HG03039 (cell line): ENCODE measurements around the gene OLIG3.

Source experiments
- ATAC-seq: cut with Tn5 transposase; IDR thresholded peaks from one replicate; pipeline ENCODE4 v1.9.1; 2021; ENCODE audit warnings: mild to moderate bottlenecking, moderate library complexity; ENCODE audit not compliant: unreplicated experiment

Gene OLIG3

DNA sequence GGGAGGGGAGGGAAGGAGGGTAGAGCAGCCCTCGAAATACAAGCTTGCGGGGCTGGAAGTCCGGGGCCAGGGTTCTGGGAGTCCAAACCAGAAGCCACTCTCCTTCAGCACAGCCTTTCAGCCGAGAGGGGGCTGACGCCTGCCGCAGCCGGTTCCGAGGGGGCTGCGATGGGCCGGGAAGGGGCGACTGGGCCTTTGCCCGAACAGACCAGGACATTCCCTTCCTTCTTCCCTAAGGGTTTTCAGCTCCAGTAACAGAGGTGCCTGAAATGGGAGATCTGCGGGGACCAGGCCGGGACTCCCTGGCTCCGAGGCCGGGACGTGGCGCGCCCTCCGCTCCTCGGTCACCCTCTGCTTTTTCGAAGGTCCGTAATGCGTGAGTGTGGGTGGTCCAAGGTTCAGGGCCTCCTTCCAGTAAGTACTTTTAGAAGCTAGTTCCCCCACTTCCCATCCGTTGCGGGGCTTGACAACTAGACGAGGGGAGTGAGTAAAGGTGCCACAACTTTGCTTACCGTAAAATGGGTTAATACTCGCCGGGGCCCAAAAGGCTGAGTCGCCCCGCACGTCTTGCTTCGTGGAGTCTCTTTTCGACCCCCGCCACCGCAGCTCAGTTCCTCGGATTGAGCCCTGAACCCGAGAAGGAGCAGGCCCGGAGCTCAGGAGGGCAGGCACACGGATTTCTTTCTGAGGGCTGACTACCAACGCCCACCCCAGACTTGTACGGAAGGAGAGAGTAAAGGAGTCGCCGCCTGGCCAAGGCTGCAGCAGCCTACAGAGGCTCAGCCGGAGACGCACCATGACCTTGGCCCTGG is 2.9 kb upstream of the OLIG3 start:
- no peak for ATAC-seq

DNA sequence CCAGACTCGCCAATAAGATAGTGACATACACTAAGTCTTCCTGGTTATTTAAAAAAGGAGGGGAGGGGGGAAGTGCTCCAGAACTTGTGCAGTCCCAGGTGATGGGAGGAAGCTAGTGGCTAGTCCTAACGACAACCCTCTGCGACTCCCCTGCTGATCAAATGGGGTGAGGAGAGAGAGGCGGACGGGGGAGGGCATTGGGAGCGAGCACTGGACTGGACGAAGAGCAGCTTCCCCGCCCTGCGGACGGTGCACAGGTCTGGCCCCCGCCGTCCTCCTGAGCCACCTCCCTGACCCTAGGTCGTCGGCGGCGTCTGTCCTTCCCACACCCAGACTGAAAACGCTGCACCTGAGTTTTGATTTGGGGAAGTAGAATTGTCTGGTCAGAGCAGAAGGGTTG is 2.2 kb upstream of the OLIG3 start:
- no peak for ATAC-seq

DNA sequence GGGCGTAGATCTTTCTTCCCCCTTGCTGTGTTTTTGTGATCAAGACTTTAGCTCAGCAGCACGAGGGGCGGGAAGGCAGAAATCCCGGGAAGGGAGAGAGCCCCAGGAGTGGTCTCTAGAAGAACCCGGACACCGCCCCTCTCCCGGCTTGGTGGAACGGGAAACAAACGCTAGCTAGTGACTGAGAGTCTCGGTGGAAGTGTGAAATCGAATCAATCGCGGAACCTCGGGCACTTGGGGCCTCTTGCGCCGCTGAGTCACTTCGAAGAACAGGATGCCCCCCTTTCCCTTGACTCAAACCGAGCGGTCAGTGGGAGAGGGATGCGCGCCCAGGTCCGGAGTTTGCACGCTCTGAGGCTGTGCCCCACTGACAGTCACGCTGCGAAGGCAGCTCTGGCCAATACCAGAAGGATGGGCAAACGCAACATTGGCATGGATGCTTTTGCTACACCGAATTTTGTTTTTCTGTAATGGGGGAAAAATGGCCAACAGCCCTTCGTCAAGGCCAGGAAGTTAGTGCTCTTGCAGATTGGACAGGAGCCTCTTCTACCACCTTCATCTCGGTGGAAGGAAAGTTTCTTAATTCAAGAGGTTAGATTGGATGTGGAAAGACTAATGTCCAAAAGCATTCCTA is 1.6 kb upstream of the OLIG3 start:
- ATAC-seq = no peak

DNA sequence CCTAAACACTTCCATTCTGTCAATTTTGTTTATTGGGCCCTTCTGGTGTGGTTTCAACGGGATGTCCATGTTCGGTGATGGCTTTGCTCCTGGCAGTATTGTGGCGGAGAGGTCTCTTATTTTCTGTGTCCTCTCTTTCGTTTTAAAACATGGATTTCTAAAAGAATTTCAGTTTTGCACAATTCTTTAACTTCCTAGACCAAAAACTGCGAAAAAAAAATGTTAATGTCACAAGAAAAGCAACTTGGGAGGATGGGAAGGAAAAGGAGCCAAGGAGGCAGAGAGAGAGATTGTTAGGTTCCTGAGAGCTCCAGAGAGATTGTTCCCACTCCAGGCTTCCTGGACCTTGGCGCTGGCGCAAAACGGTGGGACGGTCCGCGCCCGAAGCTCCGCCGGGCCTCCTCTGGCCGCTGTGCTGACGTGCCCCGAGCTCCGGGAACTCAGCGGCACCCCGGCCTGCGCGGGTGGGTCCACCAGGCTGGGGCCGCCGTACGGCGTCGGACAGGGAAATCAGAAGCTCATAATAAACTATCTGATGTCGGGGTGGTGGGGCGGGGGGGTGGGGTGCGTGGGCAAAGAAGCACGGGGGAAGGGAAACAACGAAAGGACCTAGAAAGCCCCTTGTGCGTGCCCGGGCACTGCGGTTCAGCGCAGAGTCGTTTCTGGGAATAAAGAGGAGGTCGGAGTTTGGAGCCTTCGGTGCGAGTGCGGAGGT is 951 bp upstream of the OLIG3 start:
- ATAC-seq = no peak

DNA sequence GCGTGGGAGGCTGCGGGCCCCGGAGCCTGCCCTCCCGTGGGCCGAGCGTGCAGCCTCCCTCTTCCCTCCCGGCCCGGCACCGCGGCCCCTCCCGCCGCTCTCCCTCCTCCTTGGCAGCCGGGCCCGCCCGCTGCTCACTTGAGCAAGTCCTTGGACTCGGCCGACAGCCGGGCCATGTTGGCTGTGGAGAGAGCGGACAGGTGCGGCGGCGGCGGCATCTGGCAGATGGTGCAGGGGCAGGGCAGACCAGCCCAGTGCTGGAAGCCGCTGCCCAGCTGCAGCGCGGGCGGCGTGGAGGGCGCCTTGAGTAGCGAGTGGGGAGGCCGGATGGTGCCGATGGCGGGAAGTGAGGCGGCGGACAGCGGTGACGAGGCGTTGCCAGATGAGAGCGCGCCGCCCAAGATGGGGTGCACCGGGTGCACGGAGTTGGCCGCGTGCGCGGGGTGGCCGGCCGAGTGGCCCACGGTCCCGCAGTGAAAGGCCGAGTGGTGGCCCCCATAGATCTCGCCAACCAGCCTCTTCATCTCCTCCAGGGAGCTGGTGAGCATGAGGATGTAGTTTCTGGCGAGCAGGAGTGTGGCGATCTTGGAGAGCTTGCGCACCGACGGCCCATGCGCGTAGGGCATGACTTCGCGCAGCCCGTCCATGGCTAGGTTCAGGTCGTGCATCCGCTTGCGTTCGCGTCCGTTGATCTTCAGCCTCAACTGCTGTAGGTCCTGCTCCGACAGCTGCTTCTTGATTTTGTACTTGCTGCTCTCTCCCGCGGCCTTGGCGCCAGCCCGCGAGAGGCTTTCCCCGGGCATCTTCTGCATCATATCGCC is 766 bp downstream of the OLIG3 start:
- no peak for ATAC-seq

DNA sequence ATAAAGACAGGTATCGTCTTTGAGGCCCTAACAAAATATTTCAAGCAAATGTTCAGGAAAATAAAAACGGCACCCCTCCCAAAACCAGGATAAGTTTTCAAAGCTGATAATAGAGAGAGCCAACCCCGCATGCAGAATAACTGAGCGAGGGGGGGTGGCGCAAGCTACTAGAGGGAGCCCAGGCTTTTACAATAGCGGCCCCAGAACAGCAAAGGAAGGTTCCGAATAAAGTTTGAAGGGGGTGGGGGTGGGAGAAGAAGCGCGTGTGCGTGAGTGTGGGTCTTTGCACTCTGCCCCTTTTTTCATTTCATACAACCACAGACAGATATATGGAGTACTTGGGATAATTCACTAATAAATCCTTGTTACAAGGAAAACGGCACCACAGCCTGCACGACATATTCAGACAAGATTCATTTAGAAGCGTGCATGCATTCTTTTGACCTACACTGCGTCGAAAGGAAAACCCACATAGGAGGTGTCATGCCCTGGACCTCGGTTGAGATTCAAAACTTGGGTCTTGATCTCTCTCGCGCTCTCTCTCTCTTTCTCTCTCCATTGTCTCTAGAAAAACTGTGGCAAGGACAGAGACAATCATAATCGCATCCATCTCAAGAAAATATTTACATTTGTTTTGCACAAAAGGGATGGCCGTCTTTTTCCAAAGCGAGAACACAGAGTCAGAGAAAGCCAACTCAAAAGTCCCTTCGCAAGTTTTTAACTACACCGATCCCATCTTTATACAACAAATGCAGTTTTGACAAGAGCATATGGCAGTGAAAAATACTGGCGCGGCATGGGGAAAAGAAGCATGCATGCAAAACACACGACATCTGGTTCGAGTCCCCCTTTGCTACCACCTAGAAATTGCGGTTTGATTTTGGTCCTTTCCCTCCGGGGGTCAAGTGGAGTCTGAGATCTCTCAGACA is 1.6 kb downstream of the OLIG3 start:
- no peak for ATAC-seq

DNA sequence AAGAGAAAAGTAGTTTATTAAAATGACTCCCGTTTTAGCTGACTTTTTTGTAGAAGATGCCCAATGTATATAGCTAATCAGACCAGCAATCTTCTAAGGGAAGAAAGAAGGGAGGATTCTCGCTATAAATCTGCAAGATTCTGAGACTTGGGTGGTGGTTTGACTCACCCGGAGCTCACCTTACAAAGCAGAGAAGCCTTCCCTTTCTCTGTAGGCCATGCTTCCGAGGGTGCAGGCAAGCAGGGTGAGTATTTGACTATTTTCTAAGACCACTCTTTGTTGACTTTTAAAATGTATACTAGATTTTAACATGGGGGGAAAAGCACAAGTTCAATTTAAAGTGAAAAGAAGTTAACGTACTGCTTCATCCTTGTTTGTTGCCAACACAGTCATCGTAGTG is 2.7 kb downstream of the OLIG3 start:
- no peak for ATAC-seq

DNA sequence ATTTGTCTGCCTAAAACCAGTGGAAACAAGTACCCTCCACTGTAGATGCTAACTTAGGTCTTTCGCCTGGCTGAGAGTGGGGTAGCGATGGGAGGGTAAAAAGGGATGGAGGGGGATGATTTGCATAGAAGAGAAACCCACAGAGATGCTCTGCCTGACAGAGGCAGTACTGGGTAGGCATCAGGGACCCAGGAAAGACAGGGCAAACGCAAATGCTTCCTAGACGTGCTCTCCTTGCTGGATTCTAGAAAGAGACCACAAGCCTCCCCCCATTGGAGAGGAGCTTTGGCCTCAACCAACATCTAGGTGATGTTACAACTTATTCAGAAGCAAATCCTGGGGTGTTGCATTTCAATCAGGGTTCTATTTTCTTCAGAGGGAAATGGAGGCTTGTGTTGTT is 3.2 kb downstream of the OLIG3 start:
- ATAC-seq = no peak

DNA sequence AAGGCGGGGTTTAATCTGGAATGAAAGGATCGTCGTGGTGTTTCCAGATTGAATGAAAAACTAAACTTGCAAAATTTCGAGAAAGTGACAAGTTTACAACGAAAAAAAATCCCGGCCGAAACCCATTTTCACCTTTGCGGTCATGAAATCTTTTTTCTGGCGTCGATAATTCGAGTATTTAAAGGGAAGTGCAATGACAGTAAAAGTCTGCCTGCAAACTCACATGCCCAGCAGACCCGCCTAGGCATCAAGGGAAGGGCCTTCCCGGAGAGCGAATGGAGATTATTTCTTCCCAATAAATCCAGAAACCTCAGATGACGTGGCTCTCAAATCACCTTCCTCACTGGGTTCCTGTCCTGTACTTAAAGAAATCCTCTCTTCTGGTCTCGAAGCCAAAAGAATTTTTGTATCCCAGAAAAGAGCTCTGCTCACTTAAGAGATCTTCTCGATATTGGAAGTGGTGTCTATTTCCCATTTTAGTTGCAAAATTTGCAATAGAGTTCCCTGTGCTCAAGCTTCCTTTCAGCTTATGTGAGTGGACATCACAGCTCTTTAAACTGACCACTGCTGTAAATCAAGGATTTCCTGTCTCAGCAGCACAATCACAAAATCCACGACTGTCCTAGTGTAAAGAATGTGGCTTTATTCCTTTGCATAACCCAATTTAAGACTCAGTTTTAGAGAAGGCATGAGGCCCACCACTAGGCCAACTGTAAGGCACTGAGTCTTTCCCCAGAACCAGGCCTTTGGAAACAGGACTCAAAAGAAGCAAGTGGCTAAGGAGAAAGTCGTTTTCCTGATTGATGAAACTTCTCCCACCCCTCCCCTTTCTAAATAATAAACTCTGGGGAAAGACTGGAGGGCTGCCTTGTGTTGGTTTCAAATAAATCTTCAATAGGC is 3.9 kb downstream of the OLIG3 start:
- ATAC-seq = no peak

DNA sequence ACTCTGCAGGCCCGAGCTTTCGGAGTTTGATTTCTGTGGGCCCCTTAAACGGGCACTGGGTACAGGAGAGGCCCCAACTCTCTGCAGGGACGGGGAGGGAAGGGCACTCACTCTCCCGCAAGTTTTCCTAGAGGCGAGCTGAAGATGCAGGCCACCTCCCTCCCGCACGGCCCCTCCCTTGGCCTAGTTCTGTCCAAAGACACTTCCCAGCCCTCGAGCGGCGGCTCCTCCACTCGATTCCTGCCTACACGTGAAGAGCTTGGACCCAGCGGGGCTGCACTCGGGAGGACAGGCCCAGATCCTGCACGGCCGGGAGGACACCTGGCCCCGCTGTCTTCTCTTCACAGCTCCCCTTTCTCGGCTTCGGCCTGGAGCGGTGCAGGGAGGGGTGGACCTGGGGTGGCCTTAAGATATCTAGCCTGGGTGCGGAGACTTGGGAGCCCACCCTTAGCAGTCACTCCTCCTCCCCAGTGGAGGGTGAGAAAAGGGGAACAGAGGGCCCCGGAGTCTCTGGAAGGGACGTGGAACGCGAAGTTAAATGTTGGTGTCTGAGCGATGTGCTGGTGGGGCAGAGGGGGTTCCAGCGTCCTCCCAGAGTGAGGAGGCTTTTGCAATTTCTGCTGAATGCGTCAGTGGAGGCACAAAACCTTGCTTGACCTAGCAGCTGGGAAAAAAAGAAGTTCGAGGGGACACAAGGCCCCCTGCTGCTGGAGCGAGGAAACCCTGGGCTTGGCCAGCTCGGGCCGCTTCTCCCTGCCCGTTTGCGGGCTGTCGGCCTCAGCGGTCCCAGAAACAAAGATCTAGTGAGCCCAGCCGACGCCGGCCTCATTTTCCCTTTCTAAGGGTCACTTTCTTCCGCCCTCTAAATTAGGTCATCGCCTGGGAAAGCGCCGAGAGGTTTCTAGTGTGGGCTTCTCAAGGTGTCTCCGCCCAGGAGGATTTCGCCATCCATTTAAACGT is 4.9 kb downstream of the OLIG3 start:
- no peak for ATAC-seq

DNA sequence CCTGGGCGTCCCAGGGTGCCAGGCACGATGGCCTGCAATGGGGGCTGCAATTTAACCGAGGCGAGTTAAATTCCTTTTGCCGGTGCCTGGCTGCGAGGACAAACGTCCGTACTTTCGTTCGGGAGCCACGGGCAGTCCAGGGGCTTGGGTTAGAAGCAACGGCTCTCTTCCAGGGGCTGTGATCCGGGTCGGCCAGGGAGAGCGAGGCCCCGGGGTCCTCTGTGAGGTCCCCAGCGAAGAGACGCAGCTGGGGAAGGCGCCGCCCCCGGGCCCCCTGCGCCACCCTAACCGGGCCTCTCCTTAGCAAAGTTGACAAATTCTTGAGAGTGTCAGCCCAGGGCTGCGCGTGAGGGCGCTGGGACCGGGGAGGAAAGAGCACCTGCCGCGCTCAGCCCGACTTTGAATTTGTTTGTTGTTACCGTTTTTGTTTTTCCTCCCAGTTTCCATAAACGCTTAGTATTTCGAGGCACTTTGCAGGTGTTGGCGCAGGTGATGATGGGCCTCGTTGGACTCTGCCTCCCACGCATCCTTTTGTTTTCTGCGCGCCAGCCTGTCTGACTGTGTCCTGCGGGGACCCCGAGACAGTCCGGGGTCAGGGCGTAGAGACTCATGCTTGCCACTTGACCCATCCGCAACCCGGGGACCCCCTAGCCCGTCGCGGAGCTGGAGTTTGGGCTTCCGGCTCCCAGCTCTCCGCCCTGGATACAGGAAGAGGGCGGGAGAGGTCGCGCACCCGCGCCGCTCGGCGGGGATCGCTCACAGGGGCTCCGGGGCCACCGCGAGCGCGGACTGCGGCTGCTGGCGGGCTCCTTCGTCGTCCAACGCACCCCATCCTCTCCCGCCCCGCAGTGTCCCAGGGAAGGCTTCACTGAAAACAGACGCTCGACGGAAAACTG is 5.8 kb downstream of the OLIG3 start:
- ATAC-seq = no peak

DNA sequence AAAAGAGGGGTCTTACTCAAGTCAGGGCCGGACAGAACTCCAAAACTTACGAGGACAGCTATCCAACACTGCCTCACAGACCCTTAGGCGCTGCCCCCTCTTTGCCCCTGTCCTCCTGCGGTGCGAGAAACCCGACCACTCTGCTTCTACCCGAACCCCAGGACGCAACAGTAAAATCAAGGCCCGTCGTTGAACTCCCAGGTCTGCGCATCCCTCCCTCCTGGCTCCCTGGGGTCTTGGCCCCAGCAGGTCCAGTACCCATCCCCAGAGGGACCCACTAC is 6.4 kb downstream of the OLIG3 start:
- ATAC-seq = no peak

DNA sequence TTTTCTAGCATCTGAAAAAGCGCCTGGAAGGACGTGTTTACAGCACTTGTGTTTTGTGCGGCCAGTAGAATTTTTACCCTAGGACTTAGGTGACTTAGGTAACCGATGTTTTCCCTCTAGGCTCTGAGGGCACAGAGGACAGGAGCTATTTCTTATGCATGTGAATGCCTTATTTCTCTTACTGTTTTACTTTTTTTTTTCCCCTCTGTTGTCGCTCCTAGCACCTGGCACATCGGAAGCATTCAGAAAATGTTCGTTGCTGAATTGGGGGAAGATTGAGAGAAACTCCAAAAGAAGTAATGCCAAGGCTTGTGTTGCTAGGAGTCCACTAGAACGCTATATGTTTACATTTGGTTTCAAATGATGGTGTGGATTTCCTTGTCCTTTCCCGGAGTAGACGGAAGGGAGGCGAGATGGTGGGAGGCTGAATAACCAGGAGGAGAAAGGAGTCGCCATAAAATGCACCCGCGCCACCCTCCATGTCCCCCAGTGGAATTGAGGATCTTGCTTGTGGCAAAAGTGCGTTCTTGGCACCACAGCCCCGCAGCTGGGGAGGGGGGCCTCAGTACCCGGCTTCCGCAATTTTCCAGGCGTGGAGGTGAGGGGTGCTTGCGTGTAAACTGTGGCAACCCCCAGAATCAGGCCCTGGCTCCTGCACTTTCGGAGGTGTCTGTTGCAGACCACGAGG is 6.9 kb downstream of the OLIG3 start:
- ATAC-seq = no peak

DNA sequence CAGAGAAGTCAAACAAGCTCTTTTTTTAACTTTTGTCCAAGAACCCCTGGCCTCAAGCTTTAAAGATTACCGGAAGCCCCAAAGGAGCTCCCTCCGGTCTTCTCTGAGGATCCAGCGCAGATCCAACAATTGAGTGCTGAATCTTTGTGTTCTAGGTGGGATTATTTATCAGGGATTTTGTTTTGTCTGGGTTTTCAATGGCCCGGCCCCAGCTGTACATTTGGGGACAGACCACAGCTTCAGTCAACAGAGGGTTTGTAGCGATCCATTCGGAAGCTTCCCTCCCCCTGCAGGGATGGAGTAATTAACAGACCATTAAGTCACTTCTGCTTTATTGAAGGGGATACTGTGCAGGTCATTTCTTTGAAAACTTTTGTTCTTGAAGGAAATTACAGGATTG is 7.8 kb downstream of the OLIG3 start:
- ATAC-seq = no peak

DNA sequence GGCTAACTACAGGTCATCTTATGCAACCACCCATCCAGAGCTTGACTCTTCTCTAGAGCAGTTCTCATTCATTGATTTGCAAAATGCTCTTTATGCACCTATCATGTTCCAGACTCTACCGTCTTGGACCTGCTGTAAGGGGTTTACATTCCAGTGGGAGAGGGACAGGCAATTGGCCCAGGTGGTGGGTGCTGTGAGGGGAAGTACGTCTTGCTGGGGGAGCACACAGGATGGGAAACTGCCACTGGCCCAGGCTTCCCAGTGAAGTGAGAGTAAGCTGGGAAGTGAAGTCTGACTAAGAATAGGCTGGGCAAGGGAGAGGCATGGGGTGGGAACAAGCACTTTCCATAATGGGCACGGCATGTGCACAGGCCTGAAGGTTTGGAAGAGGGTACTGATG is 13.8 kb downstream of the OLIG3 start:
- ATAC-seq = no peak

DNA sequence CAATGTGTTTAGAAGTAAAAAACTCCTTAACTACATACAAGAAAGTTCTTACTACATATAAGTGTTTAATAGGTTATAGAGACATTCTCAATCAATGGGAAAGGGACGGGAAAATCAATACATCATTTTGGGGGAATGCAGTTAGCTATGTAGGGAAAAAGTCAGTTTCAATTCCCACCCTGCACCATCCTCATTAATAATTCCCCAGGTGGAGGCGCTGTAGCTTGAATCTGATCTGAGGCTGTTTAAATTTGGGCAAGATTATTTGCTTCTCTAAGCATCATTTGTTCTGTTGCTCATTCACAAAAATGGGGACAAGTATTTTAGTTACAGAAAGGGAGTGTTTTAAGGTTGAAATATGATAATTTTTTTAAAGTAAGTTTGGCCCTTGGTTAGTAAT is 19.1 kb downstream of the OLIG3 start:
- no peak for ATAC-seq

DNA sequence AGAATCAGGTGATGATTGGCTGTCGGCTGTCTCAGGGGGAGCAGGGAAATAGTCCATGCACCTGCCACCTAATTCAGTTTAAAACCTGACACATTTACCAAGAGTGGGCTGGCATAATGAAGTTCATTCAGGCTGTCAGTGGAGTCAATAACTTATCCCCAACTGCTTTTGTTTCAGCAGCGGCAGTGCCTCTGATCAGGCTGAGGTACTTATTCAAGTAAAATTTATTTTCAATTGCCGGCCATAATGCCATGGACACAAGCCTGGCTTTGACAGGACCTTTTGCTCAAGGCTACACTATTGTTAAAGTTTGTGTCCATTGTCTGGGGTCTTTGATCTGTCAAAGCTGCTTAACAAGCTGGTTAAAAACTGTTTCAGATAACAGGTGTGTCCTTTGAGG is 20.6 kb downstream of the OLIG3 start:
- ATAC-seq = no peak
